HG03280 (cell line): ENCODE measurements around the gene ROPN1.
"Not testable (repeated sequence)": the region's sequence is repeated elsewhere in the genome, so short reads cannot be mapped to it uniquely, and the experiment has no call there.

ENCODE experiments used
- ATAC-seq: cut with Tn5 transposase; IDR thresholded peaks from one replicate; pipeline ENCODE4 v1.9.1; 2021; ENCODE audit warnings: mild to moderate bottlenecking, moderate library complexity; ENCODE audit not compliant: unreplicated experiment

Gene ROPN1

DNA sequence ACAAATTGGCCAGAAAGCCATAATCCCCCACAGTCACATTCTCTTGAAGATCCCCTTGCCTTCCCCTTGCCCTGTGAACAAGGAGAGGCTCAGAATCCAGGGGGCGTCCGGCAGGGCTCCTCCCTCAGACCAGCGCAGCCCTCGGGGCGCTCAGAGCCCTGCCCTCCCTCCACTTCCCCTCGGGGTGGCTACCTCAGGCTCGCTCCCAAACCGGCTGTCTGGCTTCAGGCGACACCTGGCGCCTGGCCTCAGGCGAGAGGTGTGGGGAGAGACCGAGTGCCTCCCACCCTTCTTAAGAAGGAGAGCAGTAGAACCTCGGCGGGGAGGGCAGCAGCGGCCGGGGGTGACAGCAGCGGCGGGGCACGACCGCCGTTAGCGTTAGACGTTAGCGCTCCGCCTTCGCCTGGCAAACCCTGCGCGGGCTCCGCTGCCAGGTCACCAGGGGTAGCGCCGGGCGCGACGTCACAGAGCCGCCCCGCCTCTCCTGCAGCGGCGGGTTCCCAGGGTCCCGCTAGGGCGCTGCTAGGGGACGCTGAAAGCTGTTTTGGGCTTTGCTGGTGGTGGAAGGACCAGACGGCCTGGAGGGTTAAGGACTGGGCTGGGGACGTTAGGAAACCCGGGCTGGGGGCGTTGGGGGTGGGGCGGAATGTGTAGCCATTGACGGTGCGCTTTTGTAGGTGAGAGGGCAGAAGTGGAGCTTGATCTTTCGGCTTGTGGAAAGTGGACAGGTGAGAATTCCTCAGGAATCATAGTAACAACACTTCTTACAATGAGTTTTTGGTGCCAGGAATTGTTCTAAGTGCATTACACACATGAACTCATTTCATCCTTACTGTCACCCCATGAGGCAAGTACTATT, at the start of gene ROPN1:
Gene ROPN1, minus strand, starts transcription at position 395 of the 859 bp plus-strand sequence. CDS start 11,643 bp downstream, outside the sequence.
- not testable (repeated sequence) for ATAC-seq

- ATAC-seq: no peak
Measured at GRCh38 chr3:124041553-124041952, 49.6 kb upstream of the ROPN1 start.

- no peak for ATAC-seq
Measured at GRCh38 chr3:124037326-124037725, 45.4 kb upstream of the ROPN1 start.

GRCh38 chr3:124036214-124036613, 44.3 kb upstream of the ROPN1 start:
- ATAC-seq: not testable (repeated sequence)

- no peak for ATAC-seq
Measured at GRCh38 chr3:124035463-124036121, 43.7 kb upstream of the ROPN1 start.

GRCh38 chr3:124034844-124035152, 42.9 kb upstream of the ROPN1 start:
- ATAC-seq: no peak

- no peak for ATAC-seq
Measured at GRCh38 chr3:124034016-124034843, 42.3 kb upstream of the ROPN1 start.

GRCh38 chr3:124033360-124034015, 41.6 kb upstream of the ROPN1 start, which contains the start of gene KALRN:
TSS of gene KALRN (plus strand) at chr3:124033369.
- ATAC-seq: peak; percentile 4

- peak; percentile 87 for ATAC-seq
Measured at GRCh38 chr3:124032881-124033359, 41.0 kb upstream of the ROPN1 start.

DNA sequence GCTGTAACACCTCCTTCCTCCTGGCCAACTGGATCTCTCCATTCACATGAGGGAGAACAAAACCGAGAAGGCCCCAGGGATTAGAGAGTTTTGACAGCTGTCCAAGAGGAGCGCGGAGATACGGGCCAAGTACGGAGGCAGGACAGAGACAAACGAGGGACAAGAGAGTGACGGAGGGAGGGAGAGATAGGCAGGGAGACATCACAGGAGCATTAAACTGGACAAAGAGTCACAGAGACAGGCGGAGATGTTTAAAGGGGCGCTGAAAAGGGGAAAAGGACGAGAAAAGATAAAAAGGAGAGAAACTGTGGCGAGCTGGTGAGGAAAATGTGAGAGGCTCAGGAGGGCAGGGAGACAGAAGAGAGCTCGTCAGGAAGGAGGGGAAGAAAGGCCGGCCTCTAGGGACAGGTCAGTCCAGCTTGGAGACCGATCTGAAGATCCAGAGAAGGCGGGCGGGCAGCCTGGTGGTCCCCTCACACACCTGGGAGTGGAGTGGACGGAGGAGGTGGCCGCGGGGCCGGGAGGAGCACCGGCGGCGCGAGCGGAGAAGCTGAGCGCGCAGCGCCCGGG, 40.5 kb upstream of the ROPN1 start:
- ATAC-seq: no peak

DNA sequence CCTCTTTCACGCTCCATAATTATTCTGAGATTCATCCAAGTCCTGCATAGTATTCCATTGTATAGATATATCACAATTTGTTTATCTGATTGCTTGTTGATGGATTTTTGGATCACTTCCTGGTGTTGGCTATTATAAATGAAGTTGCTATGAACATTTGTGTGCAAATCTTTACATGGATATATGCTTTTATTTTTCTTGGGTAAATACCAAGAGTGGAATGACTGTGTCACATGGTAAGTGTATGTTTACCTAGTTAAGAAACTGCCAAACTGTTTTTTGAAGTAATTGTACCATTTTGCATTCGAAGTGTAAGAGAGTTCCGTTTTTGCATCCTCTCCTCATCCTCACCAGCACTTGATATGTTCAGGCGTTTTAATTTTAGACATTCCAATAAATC, 34.6 kb upstream of the ROPN1 start:
- no peak for ATAC-seq

DNA sequence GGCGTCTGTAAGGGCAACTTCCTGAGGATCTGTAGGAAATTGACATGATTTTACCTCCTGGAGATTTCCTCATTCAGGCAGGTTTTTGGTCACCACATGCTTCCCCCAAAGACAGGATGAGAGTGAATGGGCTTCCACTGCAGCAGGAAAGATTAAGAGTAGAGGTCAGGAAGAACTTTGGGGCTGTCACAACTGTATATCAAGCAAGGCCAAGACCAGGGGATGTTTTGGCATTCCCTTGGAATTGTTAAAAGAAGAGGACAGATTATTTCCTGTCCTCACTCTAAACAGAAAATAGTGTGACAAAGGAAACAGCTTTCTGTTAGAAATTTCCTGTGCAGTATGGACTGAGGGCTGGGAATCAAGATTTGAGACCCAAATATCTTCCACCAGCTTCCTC, 31.6 kb upstream of the ROPN1 start:
- ATAC-seq: not testable (repeated sequence)

GRCh38 chr3:124019291-124019690, 27.4 kb upstream of the ROPN1 start:
- no peak for ATAC-seq

DNA sequence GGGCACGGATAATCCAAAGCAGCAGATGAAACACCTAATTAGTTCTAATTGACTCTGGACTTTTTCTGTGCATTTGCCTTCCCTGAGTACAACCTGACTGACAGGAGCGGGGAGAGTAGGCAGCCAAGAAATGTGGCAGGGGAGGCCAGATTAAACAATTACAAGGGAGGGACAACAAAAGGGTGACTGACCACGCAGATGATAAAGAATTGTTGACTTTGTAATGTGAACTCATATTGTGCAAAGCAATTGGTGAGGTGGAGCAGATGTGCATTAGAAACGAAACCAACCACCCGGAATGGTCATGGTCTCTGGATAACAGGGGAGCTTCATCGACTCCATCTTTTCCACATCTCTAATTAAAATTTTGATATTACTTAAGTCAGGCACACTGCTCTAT, 25.6 kb upstream of the ROPN1 start:
- not testable (repeated sequence) for ATAC-seq

DNA sequence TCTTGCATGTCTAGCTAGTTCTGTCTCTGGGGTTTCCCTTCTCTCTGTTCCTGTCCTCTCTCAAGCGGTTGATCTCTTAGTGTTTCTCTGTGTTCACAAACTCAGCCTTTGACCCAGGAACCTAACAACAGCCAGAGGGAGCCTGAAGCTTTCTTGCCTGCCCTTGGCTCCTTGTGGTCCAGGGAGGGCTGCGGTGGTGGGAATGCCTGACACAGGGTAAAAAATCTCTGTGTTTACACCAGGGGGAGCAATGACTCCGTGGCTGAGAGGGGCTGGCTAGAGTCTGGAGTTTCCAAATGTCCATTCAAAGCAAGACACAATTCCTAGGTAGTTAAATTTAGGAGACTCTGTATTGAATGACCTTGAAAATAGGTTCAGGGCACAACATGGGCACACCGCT, 24.6 kb upstream of the ROPN1 start:
- not testable (repeated sequence) for ATAC-seq

DNA sequence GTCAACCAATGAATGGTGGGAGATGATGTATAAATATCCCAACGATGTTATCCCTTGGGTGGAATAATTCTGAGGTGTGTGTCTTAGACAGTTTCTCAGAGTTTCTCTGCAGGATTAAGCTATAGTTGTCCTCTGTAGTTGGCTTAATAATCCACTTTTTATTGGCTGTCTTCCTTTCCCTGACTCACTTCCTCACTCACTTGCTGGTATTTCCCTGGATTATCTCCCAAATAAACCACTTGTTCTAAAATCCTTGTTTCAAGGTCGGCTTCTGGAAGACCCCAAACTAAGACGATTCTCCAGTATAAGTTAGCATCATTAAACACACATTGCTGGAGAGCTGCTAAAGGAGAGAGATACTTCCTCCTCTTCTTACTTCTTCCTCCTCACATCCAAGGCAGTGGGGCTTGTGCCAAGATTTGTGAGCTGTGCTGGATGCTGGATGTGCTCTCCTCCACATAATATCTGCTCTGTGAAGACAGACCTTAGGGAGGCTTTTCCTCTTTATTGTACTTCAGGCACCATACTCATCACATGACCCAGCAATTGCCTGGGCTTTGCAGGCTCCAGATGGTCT, 22.5 kb upstream of the ROPN1 start:
- no peak for ATAC-seq

DNA sequence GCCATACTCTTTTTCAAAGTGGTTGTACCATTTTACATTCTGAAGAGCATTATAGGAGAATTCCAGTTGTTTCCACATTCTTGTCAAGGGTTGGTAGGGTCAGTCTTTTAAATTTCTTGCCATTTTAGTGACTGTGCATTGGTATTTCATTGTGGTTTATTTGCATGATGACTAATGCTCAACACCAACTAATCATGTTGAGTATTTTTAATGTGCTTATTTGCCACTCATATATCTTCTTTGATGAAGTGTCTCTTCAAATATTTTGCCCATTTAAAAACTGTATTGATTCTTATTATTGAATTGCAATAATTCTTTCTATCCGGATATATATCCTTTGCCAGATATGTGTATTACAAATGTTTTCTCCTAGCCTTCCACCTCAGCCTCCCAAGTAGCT, 16.4 kb upstream of the ROPN1 start:
- not testable (repeated sequence) for ATAC-seq

DNA sequence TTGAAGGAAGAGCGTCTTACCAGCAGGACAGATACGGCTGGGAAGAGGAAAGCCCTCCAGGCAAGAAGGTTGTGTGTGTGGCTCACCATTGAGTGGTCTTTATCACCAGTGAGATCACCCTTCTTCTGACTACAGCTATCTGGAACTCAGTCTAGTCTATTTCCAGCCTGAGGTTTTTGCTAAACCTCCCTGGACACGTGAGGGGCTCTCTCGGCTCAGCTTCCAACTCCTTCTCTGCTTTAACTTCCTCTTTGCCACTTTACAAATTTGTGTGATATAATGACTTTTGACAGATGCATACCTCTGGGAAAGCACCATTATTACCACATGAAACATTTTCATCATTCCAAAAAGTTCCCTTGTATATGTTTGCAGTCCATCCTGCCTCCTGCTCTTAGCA, 15.3 kb upstream of the ROPN1 start:
- ATAC-seq: no peak

- not testable (repeated sequence) for ATAC-seq
Measured at GRCh38 chr3:124002405-124003079, 10.6 kb upstream of the ROPN1 start.
